GM12865 (cell line): ENCODE results near the gene AMER3.

Experiments
- DNase-seq: peaks from one replicate; pipeline ENCODE4 v3.0.0; 2010; ENCODE audit warnings: low read depth
- H3K4me3 ChIP-seq: 2 replicates; pipeline ENCODE4 v1.5.1; 2011; ENCODE audit warnings: mild to moderate bottlenecking, low read depth, low read length, control low read depth
- CTCF ChIP-seq: IDR thresholded peaks from 2 replicates; pipeline ENCODE4 v1.5.1; 2011; ENCODE audit warnings: low read length, control low read depth, low read depth, inconsistent platforms; ENCODE audit not compliant: insufficient read depth; ENCODE audit errors: missing control alignments

Gene AMER3

GRCh38 chr2:130762031-130762909 lies 6.9 kb downstream of the AMER3 start:
- no peak for TF ChIP-seq CTCF
- no peak for DNase-seq
- H3K4me3 ChIP-seq, result no peak overlapping the region

- no peak for TF ChIP-seq CTCF
- H3K4me3 ChIP-seq, result no peak overlapping the region
- no peak for DNase-seq
These were observed 7.6 kb downstream of the AMER3 start for GRCh38 chr2:130762910-130763385.

- no peak for TF ChIP-seq CTCF
- H3K4me3 ChIP-seq, result no peak overlapping the region
- no peak for DNase-seq
These were observed 8.1 kb downstream of the AMER3 start for GRCh38 chr2:130763405-130763804.

- TF ChIP-seq CTCF, result no peak
- DNase-seq, result no peak
- no peak overlapping the region for H3K4me3 ChIP-seq
These were observed 8.9 kb downstream of the AMER3 start for GRCh38 chr2:130764035-130764820.

GRCh38 chr2:130764821-130765115 lies 9.4 kb downstream of the AMER3 start:
- TF ChIP-seq CTCF, result no peak
- DNase-seq, result no peak

GRCh38 chr2:130765464-130765863 lies 10.1 kb downstream of the AMER3 start:
- H3K4me3 ChIP-seq, result no peak overlapping the region
- TF ChIP-seq CTCF, result no peak
- DNase-seq, result no peak

More at GRCh38 chr2:130764821-130765115, 9.4 kb downstream of the AMER3 start:
- no peak overlapping the region for H3K4me3 ChIP-seq

GRCh38 chr2:130766037-130766436 lies 10.7 kb downstream of the AMER3 start:
- no peak for TF ChIP-seq CTCF
- H3K4me3 ChIP-seq, result no peak overlapping the region
- DNase-seq, result no peak
